GM15510 (cell line): ENCODE data around the gene GLIS1.

ENCODE experiments used
- POLR2A ChIP-seq: IDR thresholded peaks from 3 replicates; pipeline ENCODE4 v1.6.1; 2011; ENCODE audit warnings: borderline replicate concordance; ENCODE audit not compliant: insufficient read length; ENCODE audit errors: extremely low read depth

Gene GLIS1

GRCh38 chr1:53517109-53517508 is 221.9 kb downstream of the GLIS1 start:
- TF ChIP-seq POLR2A = no peak

DNA sequence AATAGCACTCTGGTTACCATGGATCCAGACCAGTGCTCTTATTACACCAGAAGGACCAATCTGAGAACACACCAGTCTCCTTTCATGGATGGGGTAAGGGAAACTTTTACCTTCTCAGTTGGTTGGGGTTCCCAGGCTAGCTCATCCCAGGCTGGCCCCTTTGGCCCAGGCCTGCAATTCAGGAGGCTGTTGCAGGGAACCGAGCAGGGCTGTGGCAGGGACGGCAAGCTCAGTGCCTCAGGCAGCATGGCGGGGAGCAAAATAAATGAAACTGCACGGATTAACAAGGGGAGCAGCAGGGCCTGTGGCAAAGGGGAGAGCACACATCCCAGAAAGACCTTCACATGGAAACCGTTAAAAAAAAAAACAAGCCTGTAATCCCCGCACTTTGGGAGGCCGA is 222.8 kb downstream of the GLIS1 start:
- TF ChIP-seq POLR2A = no peak

- no peak for TF ChIP-seq POLR2A
Observed at GRCh38 chr1:53514436-53514835, 224.5 kb downstream of the GLIS1 start.

DNA sequence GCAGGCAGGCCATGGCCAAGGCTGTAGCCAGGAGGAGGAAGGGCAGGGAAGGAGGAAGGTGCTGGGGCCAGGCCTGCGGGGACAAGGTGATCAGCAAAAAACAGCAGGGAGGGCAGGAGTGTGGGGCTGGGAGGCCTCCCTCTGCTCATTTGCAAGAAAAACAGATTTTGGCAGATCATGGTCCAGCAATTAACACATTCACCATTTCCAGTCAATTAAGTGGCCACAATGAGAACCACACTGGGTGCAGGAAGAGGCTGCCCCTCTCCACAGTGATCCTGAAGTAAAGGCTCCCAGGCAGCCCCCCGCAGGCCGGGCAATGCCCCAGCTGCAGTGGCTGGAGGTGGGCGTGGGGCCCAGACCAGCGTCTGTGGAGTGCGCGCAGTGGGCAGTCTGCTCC is 225.1 kb downstream of the GLIS1 start:
- TF ChIP-seq POLR2A = no peak

DNA sequence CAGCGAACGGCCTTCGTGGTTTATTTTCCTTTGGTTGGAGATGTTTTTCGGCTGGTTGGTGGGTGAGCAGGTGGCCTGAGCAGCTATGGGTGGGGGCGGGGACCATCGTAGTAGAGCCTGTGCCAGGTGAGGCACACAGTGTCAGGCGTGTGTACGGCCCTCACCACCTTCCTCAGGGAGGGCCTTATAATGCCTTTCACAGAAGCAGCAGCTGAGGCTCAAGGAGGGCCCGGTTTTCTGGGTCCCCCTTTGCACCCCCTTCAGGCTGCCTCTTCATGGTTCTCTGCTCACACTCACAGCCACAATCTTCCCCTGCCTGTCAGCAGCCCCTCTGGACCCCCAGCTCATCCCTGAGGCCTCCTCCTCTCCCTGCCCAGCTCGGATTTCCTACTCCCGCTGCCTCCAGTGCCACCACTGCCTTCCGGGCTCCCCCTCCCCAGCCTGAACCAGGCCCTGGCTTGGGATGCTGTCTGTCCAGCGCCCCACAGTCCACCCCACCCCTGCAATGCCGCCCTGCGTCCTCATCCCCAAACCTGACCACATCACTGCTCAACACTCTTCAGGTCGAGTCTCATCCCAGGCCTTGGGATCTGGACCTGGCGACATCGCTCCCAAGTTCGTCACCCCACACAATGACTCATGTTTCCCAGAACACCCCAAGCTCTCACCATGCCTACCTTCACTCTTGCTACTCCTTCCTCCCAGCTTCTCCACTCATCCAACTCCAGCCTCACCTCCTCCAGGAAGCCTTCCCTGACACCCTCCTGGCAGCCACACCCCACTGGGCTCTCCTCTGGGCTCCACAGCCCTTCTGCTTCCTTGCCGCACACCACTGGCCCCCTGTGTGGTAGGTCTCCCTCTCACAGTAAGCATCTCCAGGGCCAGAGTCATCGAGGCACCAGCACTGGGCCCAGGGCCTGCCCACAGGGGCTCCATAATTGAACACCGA is 225.9 kb downstream of the GLIS1 start:
- no peak for TF ChIP-seq POLR2A

DNA sequence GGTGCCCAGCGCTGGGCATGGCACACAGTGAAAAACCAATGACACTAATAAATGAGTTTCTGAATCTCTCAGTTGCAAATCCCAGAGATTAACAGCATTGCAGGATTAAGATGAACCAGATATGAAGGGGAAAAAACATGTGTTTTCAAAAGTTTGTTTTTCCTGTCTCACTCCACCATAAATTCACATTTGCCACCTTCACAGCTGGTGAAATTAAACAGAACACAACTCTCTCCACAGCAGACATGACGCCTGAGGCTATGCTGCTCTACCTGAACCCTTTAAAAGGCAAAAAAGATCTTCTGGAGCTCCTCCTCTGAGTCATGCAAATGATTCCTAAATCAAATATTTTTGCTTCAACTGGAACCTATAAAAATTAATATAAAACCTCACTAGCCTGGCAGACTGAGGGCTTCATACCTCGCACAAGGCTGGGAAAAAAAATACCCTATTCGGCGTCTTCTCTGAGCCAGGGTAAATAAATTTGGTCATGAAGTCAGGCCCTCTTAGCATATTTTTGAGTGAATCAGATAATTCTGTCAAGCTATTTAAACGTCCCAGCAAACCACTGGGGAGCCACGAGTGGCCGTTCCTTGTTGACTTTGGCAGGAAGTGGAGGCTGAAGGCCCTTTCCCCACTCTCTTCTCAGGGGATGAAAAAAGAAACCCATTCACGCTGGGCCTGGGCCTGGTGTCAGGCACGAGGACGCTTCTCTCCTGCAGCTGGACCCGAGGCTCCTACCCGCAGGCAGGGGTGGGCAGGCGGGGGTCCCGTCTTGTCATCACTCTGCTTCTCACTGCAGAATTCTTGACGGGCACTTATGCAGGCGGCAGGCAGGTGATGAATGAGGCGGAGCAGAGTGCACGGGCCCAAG is 226.8 kb downstream of the GLIS1 start:
- no peak for TF ChIP-seq POLR2A

GRCh38 chr1:53511323-53511932 is 227.5 kb downstream of the GLIS1 start:
- TF ChIP-seq POLR2A = no peak

GRCh38 chr1:53510215-53510614 is 228.7 kb downstream of the GLIS1 start:
- TF ChIP-seq POLR2A = no peak

DNA sequence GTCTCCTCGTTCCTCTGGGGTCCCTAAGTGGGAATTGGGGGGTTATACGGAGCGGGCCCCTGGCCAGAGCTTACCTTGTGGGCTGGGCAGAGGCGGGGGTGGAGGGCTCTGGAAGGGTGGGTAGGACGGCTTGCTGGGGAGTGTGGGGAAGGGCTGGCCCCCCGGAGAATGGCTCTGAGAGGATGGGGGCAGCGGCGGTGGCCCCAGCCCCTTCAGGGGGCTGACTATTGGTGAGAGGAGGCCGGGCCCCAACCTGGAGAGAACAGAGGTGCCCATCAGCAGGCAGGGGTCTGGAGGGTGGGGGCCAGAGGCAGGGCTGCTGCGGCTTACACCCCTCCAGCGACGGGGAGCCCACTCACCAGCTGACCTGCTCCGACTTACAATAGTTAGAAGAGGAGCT is 229.2 kb downstream of the GLIS1 start:
- no peak for TF ChIP-seq POLR2A

- TF ChIP-seq POLR2A = no peak
Observed at GRCh38 chr1:53508991-53509666, 229.8 kb downstream of the GLIS1 start.

- no peak for TF ChIP-seq POLR2A
Observed at GRCh38 chr1:53508056-53508990, 230.6 kb downstream of the GLIS1 start.

DNA sequence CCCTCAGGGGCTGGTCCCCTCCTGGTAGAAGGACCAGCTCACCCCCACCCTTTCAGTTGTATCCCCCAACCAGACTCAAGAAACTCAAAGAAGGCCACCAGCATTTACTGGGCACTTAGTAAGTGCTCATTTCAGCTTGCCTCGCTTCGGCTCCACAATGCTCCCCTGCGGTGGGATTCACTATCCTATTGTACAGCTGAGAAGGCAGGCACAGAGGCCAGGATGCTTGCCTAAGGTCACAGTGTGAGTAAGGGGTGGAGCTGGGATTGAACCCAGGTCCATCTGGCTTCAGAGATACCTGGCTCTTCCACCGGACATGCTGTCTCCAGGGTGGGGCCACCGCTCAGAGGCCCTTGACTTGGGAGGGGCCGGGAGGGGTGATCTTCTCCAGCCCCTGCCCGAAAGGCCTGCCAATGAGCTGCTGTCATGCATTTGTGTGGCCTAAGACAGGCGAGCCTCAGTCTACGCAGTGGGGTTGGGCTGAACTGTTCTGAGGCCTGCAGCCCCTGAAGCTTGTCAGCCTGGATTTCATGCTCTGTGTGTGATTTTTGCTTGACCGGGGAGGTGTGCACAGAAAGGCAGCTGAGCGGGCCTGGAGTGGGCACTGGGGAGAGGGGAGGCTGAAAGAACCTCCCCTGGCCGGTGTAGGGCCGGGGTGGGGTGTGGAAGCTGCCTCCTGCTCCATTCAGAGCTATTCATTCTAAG is 231.7 kb downstream of the GLIS1 start:
- no peak for TF ChIP-seq POLR2A
